HepG2 (cell line): Measurements from ENCODE around the gene UAP1L1. TPM values are rescaled to one million over a fixed set of nuclear protein-coding genes. Genes with fewer than 3 reads are reported as not detected.

ENCODE experiments used
- BORCS8-MEF2B ChIP-seq: sonication (generic); formaldehyde crosslinking; IDR thresholded peaks from 2 replicates; pipeline ENCODE4 v1.8.0; 2022; ENCODE audit warnings: mild to moderate bottlenecking, missing genetic modification reagents
- CBFB ChIP-seq: sonication (generic); formaldehyde crosslinking; IDR thresholded peaks from 2 replicates; pipeline ENCODE4 v1.4.0; 2020; ENCODE audit warnings: missing genetic modification reagents
- DRAP1 ChIP-seq: IDR thresholded peaks from 2 replicates; pipeline ENCODE4 v1.6.1; 2016; ENCODE audit warnings: missing genetic modification reagents, missing compliant biosample characterization
- FLYWCH1 ChIP-seq: sonication (generic); formaldehyde crosslinking; IDR thresholded peaks from 2 replicates; pipeline ENCODE4 v1.8.1; 2023; ENCODE audit warnings: mild to moderate bottlenecking, missing genetic modification reagents
- FOXA3 ChIP-seq: IDR thresholded peaks from 2 replicates; pipeline ENCODE4 v1.6.1; 2016; ENCODE audit warnings: missing genetic modification reagents, missing compliant biosample characterization
- FOXP4 ChIP-seq: sonication (generic); formaldehyde crosslinking; IDR thresholded peaks from 2 replicates; pipeline ENCODE4 v1.4.0; 2020; ENCODE audit warnings: missing genetic modification reagents
- IRX3 ChIP-seq: sonication (generic); formaldehyde crosslinking; IDR thresholded peaks from 2 replicates; pipeline ENCODE4 v1.8.1; 2023; ENCODE audit warnings: mild to moderate bottlenecking, low read depth, missing genetic modification reagents, borderline replicate concordance
- ISX ChIP-seq: sonication (generic); formaldehyde crosslinking; conservative IDR thresholded peaks from 2 replicates; pipeline ENCODE4 v1.5.0; 2020; ENCODE audit warnings: missing genetic modification reagents
- PAXIP1 ChIP-seq: sonication (generic); formaldehyde crosslinking; conservative IDR thresholded peaks from 2 replicates; pipeline ENCODE4 v1.4.0; 2020; ENCODE audit warnings: mild to moderate bottlenecking, missing genetic modification reagents, moderate library complexity
- RELA ChIP-seq: sonication (generic); formaldehyde crosslinking; IDR thresholded peaks from 2 replicates; pipeline ENCODE4 v1.4.0; 2020; ENCODE audit warnings: missing genetic modification reagents
- SNAI1 ChIP-seq: sonication (generic); formaldehyde crosslinking; IDR thresholded peaks from 2 replicates; pipeline ENCODE4 v1.5.0; 2020; ENCODE audit warnings: mild to moderate bottlenecking, missing genetic modification reagents, borderline replicate concordance
- TCF12 ChIP-seq, 2 experiments: fragments of 450-650 bp in 1 of 2; sonication (generic) in 1 of 2; formaldehyde crosslinking in 1 of 2; IDR thresholded peaks; 2 replicates each; pipeline versions ENCODE4 v1.6.1 to v1.8.0; 2017 to 2022; ENCODE audit warnings: antibody characterized with exemption in 1 of 2, mild to moderate bottlenecking in 1 of 2, missing genetic modification reagents in 1 of 2, moderate library complexity in 1 of 2
- TEAD3 ChIP-seq: optimal IDR thresholded peaks from 2 replicates; pipeline ENCODE3; 2016; ENCODE audit warnings: borderline replicate concordance
- THYN1 ChIP-seq: sonication (generic); formaldehyde crosslinking; IDR thresholded peaks from 2 replicates; pipeline ENCODE4 v1.8.1; 2023; ENCODE audit warnings: low read depth, mild to moderate bottlenecking, moderate library complexity, missing genetic modification reagents, borderline replicate concordance
- XRCC5 ChIP-seq: fragments of 200-400 bp; formaldehyde crosslinking; optimal IDR thresholded peaks from 2 replicates; pipeline ENCODE3; 2017; ENCODE audit warnings: mild to moderate bottlenecking, low read length
- ZKSCAN1 ChIP-seq: fragments of 150-350 bp; IDR thresholded peaks from 2 replicates; pipeline ENCODE4 v1.6.1; 2014; ENCODE audit warnings: low read length
- ZNF292 ChIP-seq: sonication (generic); formaldehyde crosslinking; IDR thresholded peaks from 2 replicates; pipeline ENCODE4 v1.8.1; 2022; ENCODE audit warnings: mild to moderate bottlenecking, low read depth, missing genetic modification reagents, borderline replicate concordance
- ZNF3 ChIP-seq: IDR thresholded peaks from 2 replicates; pipeline ENCODE4 v1.7.0; 2017; ENCODE audit warnings: inconsistent platforms
- ZNF362 ChIP-seq: sonication (generic); formaldehyde crosslinking; IDR thresholded peaks from 2 replicates; pipeline ENCODE4 v1.4.0; 2020; ENCODE audit warnings: missing genetic modification reagents, mild to moderate bottlenecking, borderline replicate concordance
- ZNF614 ChIP-seq: IDR thresholded peaks from 2 replicates; pipeline ENCODE4 v1.6.1; 2018; ENCODE audit warnings: missing biosample characterization, missing genetic modification reagents, inconsistent platforms, borderline replicate concordance
- ZNF747 ChIP-seq: sonication (generic); formaldehyde crosslinking; IDR thresholded peaks from 2 replicates; pipeline ENCODE4 v1.8.1; 2023; ENCODE audit warnings: missing genetic modification reagents, mild to moderate bottlenecking, borderline replicate concordance
- polyA plus RNA-seq, 8 experiments: library from polyadenylated mRNA; depleted of rRNA in 3 of 8; stranded (reverse) in 7 of 8; unstranded in 1 of 8; fragments of >200 nt; fragmentation: Illumina TruSeq in 4 of 8; extraction: Trizol in 4 of 8; gene quantifications; 2 replicates each; pipeline versions ENCODE4 v1.2.1 to v1.2.3, GENCODE V29; 2011 to 2016; ENCODE audit warnings: low read depth in 4 of 8, missing spikeins in 1 of 8, mixed read lengths in 1 of 8; ENCODE audit not compliant: insufficient read depth in 1 of 8
- total RNA-seq, 5 experiments: library from RNA; depleted of rRNA; stranded (reverse); fragments of >200 nt; fragmentation: Illumina TruSeq; extraction: Trizol; gene quantifications; 2 replicates each; pipeline ENCODE4 v1.2.3, GENCODE V29; 2016; ENCODE audit warnings: low read depth in 1 of 5

UAP1L1 gene
- total and polyA plus RNA-seq, 2 of the 13 experiments (the other 11 are each of a cell fraction or from before 2014, with no cell fraction given) = 5.4 to 6.4 TPM

- TF ChIP-seq TCF12 (IDR thresholded peaks at IDR 0.05) (no peak), TCF12 (CRISPR knock-in tag; IDR thresholded peaks at IDR 0.05) (0 out of 2 replicates have a peak, but pooled peaks have one; percentile 81), ZNF747 (CRISPR knock-in tag) (peak; percentile 81), DRAP1 (peak; percentile 77), RELA (CRISPR knock-in tag) (no peak), XRCC5 (peak; percentile 90), IRX3 (CRISPR knock-in tag) (0 out of 2 replicates have a peak, but pooled peaks have one; percentile 5), FOXA3 (CRISPR knock-in tag) (peak; percentile 19; the same call in 1 of the 2 replicates), THYN1 (CRISPR knock-in tag) (no peak), BORCS8-MEF2B (CRISPR knock-in tag) (peak; percentile 73; the same call in 1 of the 2 replicates), ZNF3 (CRISPR knock-in tag) (no peak), CBFB (CRISPR knock-in tag) (0 out of 2 replicates have a peak, but pooled peaks have one; percentile 28), ISX (CRISPR knock-in tag) (0 out of 2 replicates have a peak, but pooled peaks have one; percentile 8), FOXP4 (CRISPR knock-in tag) (peak; percentile 60; the same call in 1 of the 2 replicates), TEAD3 (CRISPR knock-in tag) (peak; percentile 46), FLYWCH1 (CRISPR knock-in tag) (0 out of 2 replicates have a peak, but pooled peaks have one; percentile 47), PAXIP1 (CRISPR knock-in tag) (peak; percentile 85), ZKSCAN1 (no peak), SNAI1 (CRISPR knock-in tag) (peak; percentile 31; the same call in 1 of the 2 replicates), ZNF362 (peak; percentile 53; the same call in 1 of the 2 replicates), ZNF614 (CRISPR knock-in tag) (peak; percentile 36; the same call in 1 of the 2 replicates), ZNF292 (peak; percentile 86; the same call in 1 of the 2 replicates)
Observed at GRCh38 chr9:137055385-137056364, 21.6 kb upstream of the UAP1L1 start (continued).
